ENCODE results near the gene CXCL9.
"Not testable (repeated sequence)": the region's sequence is repeated elsewhere in the genome, so short reads cannot be mapped to it uniquely, and the experiment has no call there.

The CXCL9 gene

DNA sequence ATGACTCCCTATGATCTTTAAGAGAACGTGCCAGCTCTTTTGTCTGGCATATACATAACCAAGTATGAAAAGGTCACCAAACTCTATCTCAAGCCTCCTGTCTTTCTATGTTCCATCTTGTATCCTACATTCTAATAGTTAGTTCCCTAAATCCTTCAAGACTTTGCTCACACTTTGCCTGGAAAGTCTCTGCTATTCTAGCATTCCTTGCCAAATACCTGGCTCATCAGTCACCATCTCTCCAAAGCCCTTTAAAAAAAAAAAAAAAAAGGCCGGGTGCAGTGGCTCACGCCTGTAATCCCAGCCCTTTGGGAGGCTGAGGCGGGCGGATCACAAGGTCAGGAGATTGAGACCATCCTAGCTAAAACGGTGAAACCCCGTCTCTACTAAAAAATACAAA is 48.8 kb downstream of the CXCL9 start:
- not testable (repeated sequence) for DNase-seq (ENCODE audit: low read depth in 2 of 2)

DNA sequence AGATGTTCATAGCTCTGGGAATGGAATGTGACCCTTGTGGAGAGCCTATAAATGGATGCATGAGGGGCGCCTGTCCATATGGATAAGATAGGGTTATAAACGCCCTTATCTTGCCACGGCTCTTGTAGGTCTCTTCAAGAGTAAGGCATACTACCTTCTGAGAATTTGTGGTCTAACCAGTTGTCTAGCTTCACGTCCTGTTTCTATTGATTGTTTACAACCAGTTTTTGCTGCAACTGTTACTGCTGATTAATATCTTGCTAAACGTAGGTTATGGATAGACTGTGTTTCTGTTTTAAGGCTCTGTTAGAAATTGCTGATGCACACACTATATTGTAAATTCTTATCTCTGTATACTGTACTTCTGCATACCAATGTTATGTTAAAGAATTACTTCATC is 52.5 kb downstream of the CXCL9 start:
- DNase-seq (ENCODE audit: low read depth in 2 of 2), result not testable (repeated sequence)

DNA sequence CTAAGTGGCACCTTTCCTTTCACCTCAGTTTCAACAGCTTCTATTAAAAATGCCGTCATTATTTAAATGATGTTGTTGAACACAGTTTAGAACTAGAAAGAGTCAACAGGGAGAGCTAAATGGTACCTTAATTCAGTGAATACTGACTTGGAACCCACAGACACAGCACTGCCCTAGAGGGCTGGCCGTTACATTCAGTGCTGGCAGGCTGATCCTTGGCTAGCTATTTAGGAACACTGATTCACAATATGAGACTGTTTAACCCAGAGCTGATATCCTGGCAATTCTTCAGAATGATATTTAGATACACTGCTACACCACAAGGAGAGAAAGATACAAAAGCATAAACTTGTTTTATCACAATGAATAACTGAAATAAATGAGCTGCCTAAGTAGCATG is 53.8 kb downstream of the CXCL9 start:
- no peak for DNase-seq (ENCODE audit: low read depth in 2 of 2)

Measured in fibroblast of skin of left quadriceps (primary cell).